GM10847 (cell line): ENCODE data around the gene TJP3.

Experiments
- POLR2A ChIP-seq: IDR thresholded peaks from 2 replicates; pipeline ENCODE4 v1.6.1; 2011; ENCODE audit not compliant: insufficient read length; ENCODE audit errors: extremely low read depth

The TJP3 gene

DNA sequence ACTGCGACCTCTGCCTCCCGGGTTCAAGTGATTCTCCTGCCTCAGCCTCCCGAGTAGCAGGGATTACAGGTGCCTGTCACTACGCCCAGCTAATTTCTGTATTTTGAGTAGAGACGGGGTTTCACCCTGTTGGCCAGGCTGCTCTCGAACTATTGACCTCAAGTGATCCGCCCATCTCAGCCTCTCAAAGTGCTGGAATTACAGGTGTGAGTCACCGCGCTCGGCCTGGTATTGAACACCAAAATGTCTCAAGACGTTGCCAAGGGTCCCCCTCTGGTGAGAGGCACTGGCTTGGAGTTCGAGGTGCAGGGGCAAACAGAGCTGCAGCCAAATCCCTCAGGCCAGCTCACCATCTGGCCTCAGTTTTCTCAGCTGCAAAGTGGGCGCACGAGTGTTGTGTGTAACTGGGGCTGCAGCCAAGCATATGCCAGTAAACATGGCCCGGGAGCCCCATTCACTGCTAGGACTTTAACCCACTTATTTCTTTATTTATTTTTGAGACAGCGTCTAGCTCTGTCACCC lies 8.0 kb downstream of the TJP3 start:
- no peak for TF ChIP-seq POLR2A

DNA sequence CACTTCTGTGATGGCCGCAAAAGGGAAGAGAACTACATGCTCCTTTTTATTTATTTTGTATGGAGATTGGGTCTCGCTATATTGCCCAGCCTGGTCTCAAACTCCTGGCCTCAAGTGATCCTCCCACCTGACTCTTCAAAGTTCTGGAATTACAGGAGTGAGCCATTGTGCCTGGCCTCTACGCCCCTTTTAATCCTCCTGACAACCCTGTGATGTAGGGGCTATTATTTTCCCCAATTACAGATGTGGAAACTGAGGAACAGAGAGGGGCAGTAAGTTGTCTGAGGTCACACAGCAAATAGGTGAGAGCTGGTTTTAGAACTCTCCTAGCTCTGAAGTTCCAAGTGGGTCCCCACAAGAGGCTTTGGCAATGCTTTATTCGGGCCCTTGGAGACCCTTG lies 11.7 kb downstream of the TJP3 start:
- TF ChIP-seq POLR2A: no peak

- no peak for TF ChIP-seq POLR2A
These were observed 12.2 kb downstream of the TJP3 start for GRCh38 chr19:3720349-3720917.

DNA sequence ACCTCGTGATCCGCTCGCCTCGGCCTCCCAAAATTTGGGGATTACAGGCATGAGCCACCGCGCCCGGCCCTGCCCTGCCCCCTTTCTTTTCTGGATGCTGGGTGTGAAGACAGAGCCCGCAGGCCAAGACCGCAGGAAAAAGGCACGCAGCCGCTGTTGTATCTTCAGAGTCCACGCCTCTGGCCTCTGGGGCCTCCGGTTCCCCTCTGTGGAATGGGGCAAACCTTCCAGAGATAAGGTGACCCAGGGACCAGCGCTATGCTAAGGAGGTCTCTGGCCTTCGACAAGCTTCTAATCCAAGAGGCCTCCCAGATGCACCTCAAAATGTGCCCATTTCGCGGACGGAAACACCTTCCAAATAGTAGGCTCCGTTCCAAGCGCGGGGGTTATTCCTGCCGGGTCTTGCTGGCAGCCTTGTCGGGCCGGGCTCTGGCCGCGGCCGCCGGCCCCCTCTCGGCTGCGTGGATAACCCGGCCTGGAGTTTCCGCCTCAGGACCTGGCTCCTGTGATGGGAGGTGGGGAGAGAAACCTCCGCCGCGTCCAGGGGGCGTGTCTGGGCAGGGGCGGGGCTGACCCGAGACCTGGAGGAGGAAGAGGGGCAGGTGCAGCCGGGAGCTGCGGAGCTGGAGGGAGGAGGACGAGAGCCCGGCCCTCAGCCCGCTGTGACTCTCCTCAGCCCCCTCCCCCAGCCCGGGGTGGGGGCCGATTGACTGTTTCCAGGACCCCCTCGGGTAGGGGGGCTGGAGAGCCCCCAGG lies 13.1 kb downstream of the TJP3 start:
- TF ChIP-seq POLR2A: no peak

GRCh38 chr19:3721887-3722442 lies 13.8 kb downstream of the TJP3 start:
- TF ChIP-seq POLR2A: no peak

DNA sequence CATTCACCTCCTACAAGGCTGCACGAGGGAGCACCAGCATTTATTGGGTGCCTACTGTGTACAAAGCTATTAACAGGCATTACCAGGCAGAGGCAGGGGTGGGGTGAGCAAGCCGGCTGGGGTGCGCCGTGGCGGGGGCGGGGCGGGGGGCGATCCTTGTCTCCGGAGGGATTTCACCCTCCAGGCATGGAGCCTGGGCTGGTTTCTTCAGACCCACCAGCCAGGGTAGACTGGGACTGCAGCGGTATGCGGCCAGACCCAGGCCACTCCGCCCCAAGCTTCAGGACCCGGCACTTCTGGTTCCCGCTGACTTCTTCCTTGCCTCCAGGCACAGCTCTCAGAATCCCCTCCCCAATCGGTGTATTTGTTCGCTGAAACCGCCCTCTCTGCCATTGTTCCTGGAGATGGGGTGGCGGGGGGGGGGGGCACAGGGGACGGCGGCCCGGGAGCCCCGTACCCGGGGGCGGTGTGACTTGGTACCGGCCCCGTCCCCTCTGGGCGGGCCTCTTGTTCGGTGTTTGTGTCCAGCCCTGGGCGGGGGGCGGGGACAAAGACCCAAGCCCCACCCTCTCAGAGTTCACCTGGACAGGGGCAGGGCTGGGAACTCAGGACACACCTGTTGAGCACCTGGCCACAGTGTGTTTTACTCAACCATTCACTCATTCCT lies 14.4 kb downstream of the TJP3 start:
- TF ChIP-seq POLR2A: no peak

GRCh38 chr19:3723110-3723488 lies 14.9 kb downstream of the TJP3 start:
- TF ChIP-seq POLR2A: no peak

- TF ChIP-seq POLR2A: no peak
These were observed 15.7 kb downstream of the TJP3 start for GRCh38 chr19:3723883-3724282.

DNA sequence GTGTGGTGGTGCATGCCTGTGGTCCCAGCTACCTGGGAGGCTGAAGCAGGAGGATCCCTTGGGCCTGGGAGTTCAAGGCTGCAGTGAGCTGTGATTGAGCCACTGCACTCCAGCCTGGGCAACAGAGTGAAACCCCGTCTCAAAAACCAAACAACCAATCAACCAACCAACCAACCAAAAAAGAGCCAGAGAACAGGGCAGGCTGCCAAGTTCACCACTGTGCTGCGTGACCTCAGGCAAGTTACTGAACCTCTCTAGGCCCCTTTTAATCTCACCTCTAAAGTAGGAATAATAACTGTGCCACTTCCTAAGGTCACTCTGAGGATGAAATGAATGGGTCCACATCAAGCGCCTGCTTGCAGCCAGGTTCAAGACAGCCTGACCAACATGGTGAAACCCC lies 16.9 kb downstream of the TJP3 start:
- no peak for TF ChIP-seq POLR2A

DNA sequence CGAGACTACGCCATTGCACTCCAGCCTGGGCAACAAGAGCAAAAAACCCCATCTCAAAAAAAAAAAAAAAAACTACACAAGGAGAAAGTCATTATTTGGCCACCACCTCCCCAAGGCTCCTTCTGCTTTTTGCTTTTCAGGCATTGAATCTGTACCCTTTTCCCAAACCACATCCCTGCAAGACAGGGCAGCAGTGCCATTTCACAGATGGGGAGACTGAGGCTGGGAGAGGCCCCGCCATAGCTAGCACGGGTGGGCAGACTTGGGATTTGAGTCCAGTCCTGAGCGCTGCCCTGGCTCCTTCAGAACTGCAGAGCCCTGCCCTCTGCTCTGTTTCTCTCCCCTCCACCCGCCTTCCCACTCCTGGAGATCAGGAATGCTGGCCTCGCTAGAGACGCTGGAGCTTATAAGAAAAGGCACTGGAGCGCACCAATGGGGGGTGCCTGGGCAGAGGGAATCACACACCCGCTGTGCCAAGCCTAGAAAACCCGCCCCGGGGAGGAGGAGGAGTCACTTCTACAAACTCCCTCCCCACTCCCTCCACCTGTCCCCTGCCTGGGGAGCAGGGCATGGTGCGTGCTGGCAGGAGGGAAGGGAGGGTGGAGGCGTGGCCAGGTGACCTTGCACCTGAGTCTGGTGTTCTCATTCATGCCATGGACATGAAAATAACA lies 17.6 kb downstream of the TJP3 start:
- TF ChIP-seq POLR2A: no peak

DNA sequence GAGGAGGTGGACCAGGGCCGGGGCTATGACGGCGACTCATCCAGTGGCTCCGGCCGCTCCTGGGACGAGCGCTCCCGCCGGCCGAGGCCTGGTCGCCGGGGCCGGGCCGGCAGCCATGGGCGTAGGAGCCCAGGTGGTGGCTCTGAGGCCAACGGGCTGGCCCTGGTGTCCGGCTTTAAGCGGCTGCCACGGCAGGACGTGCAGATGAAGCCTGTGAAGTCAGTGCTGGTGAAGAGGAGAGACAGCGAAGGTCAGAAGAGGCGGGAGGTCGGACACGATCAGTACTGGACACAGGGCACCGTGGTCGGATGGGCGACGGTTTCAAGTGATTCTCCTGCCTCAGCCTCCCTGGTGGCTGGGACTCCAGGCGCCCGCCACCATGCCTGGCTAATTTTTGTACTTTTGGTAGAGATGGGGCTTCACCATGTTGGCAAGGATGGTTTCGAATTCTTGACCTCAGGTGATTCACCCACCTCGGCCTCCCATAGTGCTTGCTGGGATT lies 22.3 kb downstream of the TJP3 start:
- TF ChIP-seq POLR2A: no peak

- TF ChIP-seq POLR2A: no peak
These were observed 23.9 kb downstream of the TJP3 start for GRCh38 chr19:3732108-3732507.

DNA sequence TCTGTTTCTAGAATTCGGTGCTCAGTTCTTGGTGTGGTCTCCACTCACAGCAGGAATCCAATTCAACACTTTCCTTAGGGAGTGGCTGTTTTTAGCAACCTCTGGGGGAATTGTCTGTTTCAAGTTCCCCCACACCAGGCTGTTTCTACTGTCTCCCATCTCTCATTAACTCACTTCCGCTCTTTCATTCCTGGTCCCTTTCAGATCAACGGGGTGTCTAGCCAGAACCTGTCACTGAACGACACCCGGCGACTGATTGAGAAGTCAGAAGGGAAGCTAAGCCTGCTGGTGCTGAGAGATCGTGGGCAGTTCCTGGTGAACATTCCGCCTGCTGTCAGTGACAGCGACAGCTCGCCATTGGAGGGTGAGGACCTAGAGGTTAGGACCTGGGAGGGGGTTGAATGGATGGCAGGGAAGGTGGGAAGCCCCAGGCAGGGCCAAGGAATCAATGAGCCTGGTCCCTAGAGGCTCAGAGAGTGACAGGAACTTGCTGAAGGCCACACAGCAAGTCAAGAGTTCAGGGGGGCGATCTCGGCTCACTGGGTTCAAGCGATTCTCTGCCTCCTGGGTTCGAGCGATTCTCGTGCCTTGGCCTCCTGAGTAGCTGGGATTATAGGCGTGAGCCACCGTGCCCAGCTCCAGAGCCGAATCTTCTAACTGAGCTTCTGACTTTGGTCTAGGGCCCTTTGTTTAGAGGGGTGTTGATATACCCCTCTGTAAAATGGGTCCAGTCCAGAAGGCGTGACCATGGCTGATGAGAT lies 25.5 kb downstream of the TJP3 start:
- TF ChIP-seq POLR2A: no peak

DNA sequence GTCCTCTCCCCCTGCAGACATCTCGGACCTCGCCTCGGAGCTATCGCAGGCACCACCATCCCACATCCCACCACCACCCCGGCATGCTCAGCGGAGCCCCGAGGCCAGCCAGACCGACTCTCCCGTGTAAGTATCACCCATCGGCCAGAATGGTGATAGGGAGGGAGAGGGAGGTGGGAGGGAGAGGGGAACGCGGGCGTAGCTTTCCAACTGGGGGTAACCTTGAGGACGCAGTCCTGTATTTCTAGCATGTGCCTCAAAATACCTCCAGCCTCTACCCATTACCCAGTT lies 26.1 kb downstream of the TJP3 start:
- no peak for TF ChIP-seq POLR2A
